GM19193 (cell line): ENCODE measurements around the gene GOLGA6A.

Experiments used
- POLR2A ChIP-seq: IDR thresholded peaks from 4 replicates; pipeline ENCODE4 v1.6.1; 2011; ENCODE audit not compliant: insufficient read depth, insufficient read length; ENCODE audit errors: extremely low read depth

GOLGA6A gene

GRCh38 chr15:74046275-74046674, 36.1 kb downstream of the GOLGA6A start:
- TF ChIP-seq POLR2A, result no peak

- TF ChIP-seq POLR2A, result no peak
Observed at GRCh38 chr15:74045636-74046274, 36.6 kb downstream of the GOLGA6A start.

GRCh38 chr15:74045184-74045583, 37.2 kb downstream of the GOLGA6A start:
- TF ChIP-seq POLR2A, result no peak

- TF ChIP-seq POLR2A, result no peak
Observed at GRCh38 chr15:74044267-74045110, 37.9 kb downstream of the GOLGA6A start.

- no peak for TF ChIP-seq POLR2A
Observed at GRCh38 chr15:74043425-74044266, 38.7 kb downstream of the GOLGA6A start.

- TF ChIP-seq POLR2A, result no peak
Observed at GRCh38 chr15:74042603-74043424, 39.5 kb downstream of the GOLGA6A start.

- TF ChIP-seq POLR2A, result no peak
Observed at GRCh38 chr15:74041777-74042435, 40.4 kb downstream of the GOLGA6A start.

- TF ChIP-seq POLR2A, result no peak
Observed at GRCh38 chr15:74041311-74041756, 41.0 kb downstream of the GOLGA6A start.

- no peak for TF ChIP-seq POLR2A
Observed at GRCh38 chr15:74040109-74040850, 42.1 kb downstream of the GOLGA6A start.

GRCh38 chr15:74039656-74040010, 42.7 kb downstream of the GOLGA6A start:
- TF ChIP-seq POLR2A, result no peak

- no peak for TF ChIP-seq POLR2A
Observed at GRCh38 chr15:74038707-74039655, 43.4 kb downstream of the GOLGA6A start.
